Fibroblast of mammary gland (primary cell): Measurements from ENCODE around the gene TMEM154.
A peak's percentile ranks its signal among the peaks of the same experiment; 100 is the strongest.

ENCODE experiments used
- DNase-seq: peaks from one replicate; pipeline ENCODE4 v3.0.0-alpha.2; 2010; ENCODE audit warnings: low read depth
- H3K4me3 ChIP-seq: 2 replicates; pipeline ENCODE4 v1.5.1; 2011; ENCODE audit warnings: low read depth, mild to moderate bottlenecking, low read length, moderate library complexity; ENCODE audit not compliant: control insufficient read depth
- TF ChIP-seq, protein P1 (sequence below): conservative IDR thresholded peaks from 2 replicates; pipeline ENCODE4 v1.5.1; 2011; ENCODE audit warnings: low read depth, low read length, inconsistent platforms; ENCODE audit not compliant: control insufficient read depth, insufficient read depth

The TMEM154 gene

DNA sequence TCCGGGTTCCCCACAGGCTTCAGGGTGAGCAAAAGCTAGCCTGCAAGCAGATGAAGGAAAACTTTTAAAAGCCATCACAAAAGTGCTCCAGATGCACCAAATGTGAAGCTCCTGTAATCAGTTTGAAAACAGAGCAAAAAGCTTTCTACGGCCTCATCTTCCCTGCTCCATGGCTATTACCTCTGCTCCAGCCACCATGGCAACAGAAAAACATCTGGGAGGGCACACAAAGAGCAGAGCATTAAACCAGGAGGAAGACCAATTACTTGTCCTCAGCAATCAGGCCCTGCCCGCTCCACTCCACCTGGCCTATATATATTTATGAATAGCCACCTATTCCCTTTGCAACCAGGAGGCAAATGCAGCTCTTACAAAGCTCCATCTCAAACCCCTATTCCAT lies 33.6 kb downstream of the TMEM154 start:
- TF ChIP-seq, protein P1, sequence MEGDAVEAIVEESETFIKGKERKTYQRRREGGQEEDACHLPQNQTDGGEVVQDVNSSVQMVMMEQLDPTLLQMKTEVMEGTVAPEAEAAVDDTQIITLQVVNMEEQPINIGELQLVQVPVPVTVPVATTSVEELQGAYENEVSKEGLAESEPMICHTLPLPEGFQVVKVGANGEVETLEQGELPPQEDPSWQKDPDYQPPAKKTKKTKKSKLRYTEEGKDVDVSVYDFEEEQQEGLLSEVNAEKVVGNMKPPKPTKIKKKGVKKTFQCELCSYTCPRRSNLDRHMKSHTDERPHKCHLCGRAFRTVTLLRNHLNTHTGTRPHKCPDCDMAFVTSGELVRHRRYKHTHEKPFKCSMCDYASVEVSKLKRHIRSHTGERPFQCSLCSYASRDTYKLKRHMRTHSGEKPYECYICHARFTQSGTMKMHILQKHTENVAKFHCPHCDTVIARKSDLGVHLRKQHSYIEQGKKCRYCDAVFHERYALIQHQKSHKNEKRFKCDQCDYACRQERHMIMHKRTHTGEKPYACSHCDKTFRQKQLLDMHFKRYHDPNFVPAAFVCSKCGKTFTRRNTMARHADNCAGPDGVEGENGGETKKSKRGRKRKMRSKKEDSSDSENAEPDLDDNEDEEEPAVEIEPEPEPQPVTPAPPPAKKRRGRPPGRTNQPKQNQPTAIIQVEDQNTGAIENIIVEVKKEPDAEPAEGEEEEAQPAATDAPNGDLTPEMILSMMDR, result no peak
- no peak overlapping the region for H3K4me3 ChIP-seq
- DNase-seq, result no peak

DNA sequence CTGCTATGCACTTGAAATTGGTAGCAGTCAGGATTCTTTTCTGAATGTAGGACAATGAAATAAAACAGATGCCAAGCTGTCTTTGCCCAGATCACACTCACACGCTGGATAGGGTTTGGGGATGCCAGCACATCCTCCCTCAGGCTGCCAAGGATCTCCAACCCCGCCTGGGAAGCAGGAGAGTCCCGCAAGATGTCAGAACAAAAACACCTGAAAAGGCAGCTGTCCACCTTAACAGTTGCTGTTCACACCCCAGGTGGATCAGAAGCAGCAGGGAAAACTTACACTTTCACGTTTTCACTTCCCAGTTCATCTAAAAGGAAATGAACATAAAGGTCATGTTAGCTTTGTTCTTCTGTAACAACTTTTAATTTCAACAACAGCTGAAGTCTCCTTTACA lies 35.7 kb downstream of the TMEM154 start:
- H3K4me3 ChIP-seq, result no peak overlapping the region
- DNase-seq, result no peak
- TF ChIP-seq, protein P1, result no peak

DNA sequence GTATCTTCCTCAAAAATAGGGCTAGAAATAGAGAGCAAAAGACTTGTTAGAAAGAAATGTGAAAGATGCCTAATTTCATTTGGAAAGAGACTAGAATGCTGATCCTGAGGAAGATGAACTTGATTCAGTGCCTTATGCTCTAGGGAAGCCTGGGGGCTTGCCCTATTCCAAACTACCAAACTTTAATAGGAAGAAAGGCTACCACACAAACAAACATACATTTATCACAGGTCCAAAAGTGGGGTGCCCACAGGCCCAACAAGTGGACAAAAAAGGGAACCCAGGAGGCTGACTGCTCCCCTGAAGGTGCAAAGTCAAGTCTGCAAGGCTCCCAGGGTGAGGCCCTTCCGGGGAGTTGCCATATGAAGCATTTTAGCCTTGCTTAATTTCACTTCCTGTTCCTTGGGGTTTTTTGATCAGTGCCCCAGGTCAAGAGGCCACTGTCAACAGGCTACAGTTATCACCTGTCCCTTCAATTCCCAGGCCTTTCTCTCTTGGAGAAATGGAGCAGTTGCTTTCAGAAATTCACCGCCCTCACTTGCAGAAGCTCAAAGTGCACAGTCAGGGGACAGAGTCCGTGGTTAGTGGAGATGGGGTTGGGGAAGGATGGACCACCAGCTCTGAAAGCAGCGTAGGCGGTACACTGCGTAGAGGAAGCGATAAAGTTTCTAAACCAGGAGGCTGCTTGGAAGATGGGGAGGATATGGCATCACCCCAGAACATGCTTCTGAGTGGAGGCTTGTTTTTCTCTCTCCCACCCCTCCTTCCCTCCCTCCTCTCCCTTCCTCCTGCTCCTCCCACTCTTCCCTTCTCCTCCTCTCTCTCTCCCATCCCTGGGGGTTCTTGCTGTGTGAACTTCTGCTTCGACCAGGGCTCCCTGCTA lies 36.4 kb downstream of the TMEM154 start:
- DNase-seq, result no peak
- H3K4me3 ChIP-seq, result no peak overlapping the region
- TF ChIP-seq, protein P1, result no peak

GRCh38 chr4:152640058-152640921 lies 39.5 kb downstream of the TMEM154 start:
- no peak overlapping the region for H3K4me3 ChIP-seq
- DNase-seq, result peak; percentile 36
- TF ChIP-seq, protein P1, result peak; percentile 52

- TF ChIP-seq, protein P1, result no peak
- no peak for DNase-seq
- H3K4me3 ChIP-seq, result no peak overlapping the region
Measured at GRCh38 chr4:152635851-152636250, 43.9 kb downstream of the TMEM154 start.

GRCh38 chr4:152634110-152634760 lies 45.6 kb downstream of the TMEM154 start:
- peak; percentile 28 for DNase-seq

More at GRCh38 chr4:152634110-152634760, 45.6 kb downstream of the TMEM154 start:
- H3K4me3 ChIP-seq, result no peak overlapping the region
- TF ChIP-seq, protein P1, result no peak
